Ishikawa (cell line): ENCODE measurements around the gene SBF2.
A peak's percentile ranks its signal among the peaks of the same experiment; 100 is the strongest.

ENCODE experiments used
- CEBPB ChIP-seq: IDR thresholded peaks from 2 replicates; pipeline ENCODE4 v1.6.1; 2012
- CREB1 ChIP-seq: IDR thresholded peaks from 2 replicates; pipeline ENCODE4 v1.6.1; 2012; ENCODE audit warnings: low read depth
- EGR1 ChIP-seq: IDR thresholded peaks from 2 replicates; pipeline ENCODE4 v1.6.1; 2012
- EP300 ChIP-seq: IDR thresholded peaks from 2 replicates; pipeline ENCODE4 v1.6.1; 2012; ENCODE audit warnings: borderline replicate concordance
- FOXM1 ChIP-seq: IDR thresholded peaks from 2 replicates; pipeline ENCODE4 v1.6.1; 2012; ENCODE audit warnings: low read depth, borderline replicate concordance
- MAX ChIP-seq: IDR thresholded peaks from 2 replicates; pipeline ENCODE4 v1.6.1; 2012
- NFIC ChIP-seq: IDR thresholded peaks from 2 replicates; pipeline ENCODE4 v1.6.1; 2012
- RAD21 ChIP-seq: IDR thresholded peaks from 2 replicates; pipeline ENCODE4 v1.6.1; 2012; ENCODE audit warnings: low read depth
- TAF1 ChIP-seq: IDR thresholded peaks from 2 replicates; pipeline ENCODE4 v1.6.1; 2012; ENCODE audit warnings: low read depth, mild to moderate bottlenecking
- TCF12 ChIP-seq: IDR thresholded peaks from 2 replicates; pipeline ENCODE4 v1.6.1; 2012; ENCODE audit warnings: low read depth
- TEAD4 ChIP-seq: IDR thresholded peaks from 2 replicates; pipeline ENCODE4 v1.6.1; 2012
- USF1 ChIP-seq: IDR thresholded peaks from 2 replicates; pipeline ENCODE4 v1.6.1; 2012
- YY1 ChIP-seq: IDR thresholded peaks from 2 replicates; pipeline ENCODE4 v1.6.1; 2012; ENCODE audit warnings: low read depth
- ZBTB7A ChIP-seq: IDR thresholded peaks from 2 replicates; pipeline ENCODE4 v1.6.1; 2012; ENCODE audit warnings: low read depth
- TF ChIP-seq, protein P1 (sequence below): IDR thresholded peaks from 2 replicates; pipeline ENCODE4 v1.6.1; 2012; ENCODE audit warnings: low read depth, mild to moderate bottlenecking

The SBF2 gene

GRCh38 chr11:10197091-10197490 is 96.9 kb downstream of the SBF2 start:
- TF ChIP-seq CEBPB: no peak
- TF ChIP-seq ZBTB7A: no peak
- no peak for TF ChIP-seq TCF12
- no peak for TF ChIP-seq TAF1
- no peak for TF ChIP-seq RAD21
- TF ChIP-seq TEAD4: no peak
- no peak for TF ChIP-seq YY1
- TF ChIP-seq CREB1: no peak
- TF ChIP-seq, protein P1, sequence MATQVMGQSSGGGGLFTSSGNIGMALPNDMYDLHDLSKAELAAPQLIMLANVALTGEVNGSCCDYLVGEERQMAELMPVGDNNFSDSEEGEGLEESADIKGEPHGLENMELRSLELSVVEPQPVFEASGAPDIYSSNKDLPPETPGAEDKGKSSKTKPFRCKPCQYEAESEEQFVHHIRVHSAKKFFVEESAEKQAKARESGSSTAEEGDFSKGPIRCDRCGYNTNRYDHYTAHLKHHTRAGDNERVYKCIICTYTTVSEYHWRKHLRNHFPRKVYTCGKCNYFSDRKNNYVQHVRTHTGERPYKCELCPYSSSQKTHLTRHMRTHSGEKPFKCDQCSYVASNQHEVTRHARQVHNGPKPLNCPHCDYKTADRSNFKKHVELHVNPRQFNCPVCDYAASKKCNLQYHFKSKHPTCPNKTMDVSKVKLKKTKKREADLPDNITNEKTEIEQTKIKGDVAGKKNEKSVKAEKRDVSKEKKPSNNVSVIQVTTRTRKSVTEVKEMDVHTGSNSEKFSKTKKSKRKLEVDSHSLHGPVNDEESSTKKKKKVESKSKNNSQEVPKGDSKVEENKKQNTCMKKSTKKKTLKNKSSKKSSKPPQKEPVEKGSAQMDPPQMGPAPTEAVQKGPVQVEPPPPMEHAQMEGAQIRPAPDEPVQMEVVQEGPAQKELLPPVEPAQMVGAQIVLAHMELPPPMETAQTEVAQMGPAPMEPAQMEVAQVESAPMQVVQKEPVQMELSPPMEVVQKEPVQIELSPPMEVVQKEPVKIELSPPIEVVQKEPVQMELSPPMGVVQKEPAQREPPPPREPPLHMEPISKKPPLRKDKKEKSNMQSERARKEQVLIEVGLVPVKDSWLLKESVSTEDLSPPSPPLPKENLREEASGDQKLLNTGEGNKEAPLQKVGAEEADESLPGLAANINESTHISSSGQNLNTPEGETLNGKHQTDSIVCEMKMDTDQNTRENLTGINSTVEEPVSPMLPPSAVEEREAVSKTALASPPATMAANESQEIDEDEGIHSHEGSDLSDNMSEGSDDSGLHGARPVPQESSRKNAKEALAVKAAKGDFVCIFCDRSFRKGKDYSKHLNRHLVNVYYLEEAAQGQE: no peak
- TF ChIP-seq EGR1: no peak
- no peak for TF ChIP-seq NFIC

- TF ChIP-seq TAF1 (no peak), CEBPB (no peak), TCF12 (no peak), ZBTB7A (no peak), TEAD4 (no peak), NFIC (no peak), EGR1 (no peak), EP300 (no peak)
- TF ChIP-seq, protein P1: no peak
Measured at GRCh38 chr11:10192036-10192435, 102.0 kb downstream of the SBF2 start.

GRCh38 chr11:10181811-10182210 is 112.2 kb downstream of the SBF2 start:
- TF ChIP-seq RAD21 (peak; percentile 31), EP300 (no peak), NFIC (no peak)

- no peak for TF ChIP-seq EGR1
- no peak for TF ChIP-seq ZBTB7A
- no peak for TF ChIP-seq TAF1
- TF ChIP-seq EP300: no peak
- TF ChIP-seq MAX: no peak
- TF ChIP-seq TEAD4: no peak
- no peak for TF ChIP-seq CEBPB
- TF ChIP-seq CREB1: no peak
- no peak for TF ChIP-seq USF1
- no peak for TF ChIP-seq FOXM1
- TF ChIP-seq, protein P1: no peak
- no peak for TF ChIP-seq TCF12
- no peak for TF ChIP-seq YY1
- TF ChIP-seq RAD21: no peak
- TF ChIP-seq NFIC: no peak
Measured at GRCh38 chr11:10164621-10165020, 129.4 kb downstream of the SBF2 start.

GRCh38 chr11:10162222-10162621 is 131.8 kb downstream of the SBF2 start:
- TF ChIP-seq, protein P1: no peak
